ENCODE data around the gene LHX3. TPM values are rescaled to one million over a fixed set of nuclear protein-coding genes. Genes with fewer than 3 reads are reported as not detected.

The LHX3 gene
- total and polyA plus RNA-seq, 2 of the 8 experiments (the other 6 are each of a cell fraction or from before 2014, with no cell fraction given): 0.02 TPM; not detected in 1

GRCh38 chr9:136232969-136233368 lies 28.0 kb upstream of the LHX3 start (continued):
- TF ChIP-seq TBP (IDR thresholded peaks at IDR 0.05; ENCODE audit: low read depth, low read length) (no peak), TAF1 (IDR thresholded peaks at IDR 0.05; ENCODE audit: low read depth, low read length) (no peak), CBX8 (IDR thresholded peaks at IDR 0.05; ENCODE audit: borderline replicate concordance, low read depth, low read length) (no peak)

Measured in H1 (cell line).